ENCODE data around the gene P4HA2. TPM values are rescaled to one million over a fixed set of nuclear protein-coding genes. Genes with fewer than 3 reads are reported as not detected.

The P4HA2 gene
- total and polyA plus RNA-seq, 2 of the 13 experiments (the other 11 are each of a cell fraction or from before 2014, with no cell fraction given), result 37.7 to 126 TPM

DNA sequence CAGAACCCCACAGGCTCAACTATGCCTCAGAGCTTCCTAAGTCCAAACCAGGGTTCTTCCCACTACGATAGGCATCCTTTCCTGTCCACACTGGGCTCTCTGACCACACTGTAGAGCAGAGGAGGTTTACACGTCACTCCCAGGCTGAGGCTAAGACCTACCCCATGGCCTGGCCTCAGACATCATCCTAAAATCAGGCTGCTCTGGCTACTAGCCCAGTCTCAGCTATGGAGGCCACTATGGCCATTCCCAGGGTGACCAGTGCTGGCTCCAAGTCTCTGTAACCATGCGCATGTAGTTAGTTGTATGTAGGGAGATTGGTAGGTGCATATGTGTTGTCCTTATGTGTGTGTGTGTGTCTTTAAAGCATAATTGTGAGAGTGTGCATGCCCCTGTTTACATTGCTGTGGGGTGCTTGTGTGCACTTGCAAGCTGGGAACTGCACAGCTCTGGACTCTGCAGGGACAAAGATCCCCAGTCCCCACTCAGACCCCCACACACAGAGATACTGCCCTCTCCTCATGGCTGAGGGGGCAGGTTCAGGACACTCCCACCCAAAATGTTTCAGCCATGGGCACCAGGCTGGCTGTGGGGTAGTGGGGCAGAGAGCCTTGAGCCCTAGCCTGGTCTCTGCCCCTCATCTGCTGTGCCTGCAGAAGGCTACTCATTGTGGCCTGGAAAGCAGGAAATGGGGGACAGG lies 42.1 kb upstream of the P4HA2 start:
- no peak overlapping the region for H2AFZ ChIP-seq (ENCODE audit: low read length)
- in situ Hi-C loops (cut with HindIII; ENCODE audit: extremely low pct_ligation_motif_present, low pct_unique_long_range_greater_than_20kb), result no loop called here
- TF ChIP-seq FOSL2 (CRISPR knock-in tag; IDR thresholded peaks at IDR 0.05) (no peak), ZNF281 (CRISPR knock-in tag; IDR thresholded peaks at IDR 0.05; ENCODE audit: borderline replicate concordance) (no peak), DR1 (CRISPR knock-in tag; IDR thresholded peaks at IDR 0.05) (no peak), ZBTB7A (CRISPR knock-in tag; IDR thresholded peaks at IDR 0.05) (no peak), ZFP91 (CRISPR knock-in tag; IDR thresholded peaks at IDR 0.05; ENCODE audit: borderline replicate concordance) (peak; percentile 60; the same call in 1 of the 2 replicates), FOXO4 (CRISPR knock-in tag; conservative IDR thresholded peaks at IDR 0.05) (no peak), HMG20B (CRISPR knock-in tag; conservative IDR thresholded peaks at IDR 0.05) (no peak), PHF20 (CRISPR knock-in tag; IDR thresholded peaks at IDR 0.05) (peak; percentile 23; the same call in 1 of the 2 replicates), PAWR (CRISPR knock-in tag; IDR thresholded peaks at IDR 0.05; ENCODE audit: borderline replicate concordance) (no peak), TSC22D2 (CRISPR knock-in tag; IDR thresholded peaks at IDR 0.05; ENCODE audit: borderline replicate concordance) (no peak), ZNF362 (CRISPR knock-in tag; IDR thresholded peaks at IDR 0.05; ENCODE audit: borderline replicate concordance) (no peak), FOXA1 (IDR thresholded peaks at IDR 0.05) (no peak), FOXA1 (CRISPR knock-in tag; IDR thresholded peaks at IDR 0.05) (peak; percentile 29; the same call in 1 of the 2 replicates), ZNF660 (CRISPR knock-in tag; IDR thresholded peaks at IDR 0.05; ENCODE audit: borderline replicate concordance, low read depth) (no peak)
- TF ChIP-seq, protein P1, sequence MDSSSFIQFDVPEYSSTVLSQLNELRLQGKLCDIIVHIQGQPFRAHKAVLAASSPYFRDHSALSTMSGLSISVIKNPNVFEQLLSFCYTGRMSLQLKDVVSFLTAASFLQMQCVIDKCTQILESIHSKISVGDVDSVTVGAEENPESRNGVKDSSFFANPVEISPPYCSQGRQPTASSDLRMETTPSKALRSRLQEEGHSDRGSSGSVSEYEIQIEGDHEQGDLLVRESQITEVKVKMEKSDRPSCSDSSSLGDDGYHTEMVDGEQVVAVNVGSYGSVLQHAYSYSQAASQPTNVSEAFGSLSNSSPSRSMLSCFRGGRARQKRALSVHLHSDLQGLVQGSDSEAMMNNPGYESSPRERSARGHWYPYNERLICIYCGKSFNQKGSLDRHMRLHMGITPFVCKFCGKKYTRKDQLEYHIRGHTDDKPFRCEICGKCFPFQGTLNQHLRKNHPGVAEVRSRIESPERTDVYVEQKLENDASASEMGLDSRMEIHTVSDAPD (CRISPR knock-in tag; IDR thresholded peaks at IDR 0.05), result no peak

More for the DNA sequence above, 42.1 kb upstream of the P4HA2 start:
- Histone ChIP-seq H3K4me3 (replicated peaks in 1 of 3; ENCODE audit: insufficient read depth in 1 of 3, low read depth in 2 of 3, low read length in 3 of 3) (no peak overlapping the region), H3K27me3 (ENCODE audit: control insufficient read depth in 1 of 2, insufficient read depth in 2 of 2, low read length in 2 of 2) (no peaks in the 10 kb centered on the region), H3K36me3 (replicated peaks in 1 of 2; ENCODE audit: control insufficient read depth in 1 of 2, insufficient read depth in 2 of 2, low read length in 2 of 2) (no peaks in the 10 kb centered on the region), H3K27ac (ENCODE audit: extremely low read length, insufficient read depth, low read length) (no peak overlapping the region), H3K4me1 (ENCODE audit: insufficient read depth, low read length) (peaks cover 62% of the 10 kb centered on the region), H4K20me1 (ENCODE audit: insufficient read depth, low read length) (no peaks in the 10 kb centered on the region), H3K9me3 (ENCODE audit: low read length) (no peaks in the 10 kb centered on the region), H3K79me2 (ENCODE audit: insufficient read depth, low read length) (no peaks in the 10 kb centered on the region), H3K9ac (ENCODE audit: insufficient read depth, low read depth, low read length) (no peak overlapping the region), H3K4me2 (ENCODE audit: low read depth, low read length) (no peak overlapping the region)
- BruUV-seq (replicated peaks), result no TSS peak
- WGBS (ENCODE audit: low lambda C conversion rate), result 100% methylated on average over 2 of the region's 3 CpGs
- FAIRE-seq (no peak), ATAC-seq (peak; percentile 20), DNase-seq (ENCODE audit: low spot score) (no peak)
- ChIA-PET POLR2A (interaction anchor here (1.9 to 3.3 kb wide), 2 partner anchors 8 to 24 kb away, joined by 5 to 12 read pairs; partner anchors contain the start of gene SLC22A4), CTCF (ENCODE audit: low intra/inter-chr PET ratio, low total read pairs) (no interaction called here)
- intact Hi-C loops (cut with micrococcal nuclease; ENCODE audit: unreplicated experiment), result loop anchor here (5.0 kb wide), 1 partner anchor 98 kb away; the partner anchor contains the start of gene SLC22A5
